HepG2 (cell line): Measurements from ENCODE around the gene KCNMB4. TPM values are rescaled to one million over a fixed set of nuclear protein-coding genes. Genes with fewer than 3 reads are reported as not detected.

ENCODE experiments used
- ATAC-seq: fragments of 200-7000 bp; cut with Tn5 transposase; 3 replicates; pipeline ENCODE4 v1.9.1; 2020; ENCODE audit warnings: mild to moderate bottlenecking, moderate library complexity
- BruUV-seq: library from RNA; stranded (reverse); fragments of 400-500 nt; replicated peaks from 2 replicates; lab custom pipeline; 2021; lab: Mats Ljungman, UMichigan
- CTCF ChIA-PET: fragments of 300-600 bp; formaldehyde crosslinking; extraction: SDS; loops from one replicate; lab custom pipeline; 2021; ENCODE audit warnings: low total read pairs, inconsistent platforms, low intra/inter-chr PET ratio; lab: Yijun Ruan, JAX
- POLR2A ChIA-PET: fragments of 350-600 bp; sonication (Branson Sonifier 250); formaldehyde crosslinking; loops from one replicate; lab custom pipeline; 2020; ENCODE audit warnings: antibody characterized with exemption, inconsistent platforms; lab: Yijun Ruan, JAX
- DNase-seq: peaks from one replicate; pipeline ENCODE4 v3.0.0-alpha.2; 2015; ENCODE audit warnings: low spot score
- FAIRE-seq: peaks from 3 replicates; lab custom pipeline; 2011; peaks lifted over from hg19 to GRCh38; lab: Jason Lieb, UNC
- H2AFZ ChIP-seq: one replicate; pipeline ENCODE4 v1.6.1; 2011; ENCODE audit warnings: low read length, inconsistent platforms
- H3K27ac ChIP-seq: fragments of 300-600 bp; 3 replicates; pipeline ENCODE4 v1.8.0; 2011; ENCODE audit warnings: mixed run types, mild to moderate bottlenecking, mixed read lengths, low read length, inconsistent platforms; ENCODE audit not compliant: insufficient read depth; ENCODE audit errors: extremely low read length
- H3K27me3 ChIP-seq, 2 experiments: fragments of 200-600 bp in 1 of 2; 2 replicates in 1 of 2; 3 replicates in 1 of 2; pipeline versions ENCODE4 v1.6.0 to v1.8.0; 2011; ENCODE audit warnings: low read length in 2 of 2, mild to moderate bottlenecking in 2 of 2, moderate library complexity in 2 of 2, inconsistent platforms in 1 of 2; ENCODE audit not compliant: insufficient read depth in 2 of 2, control insufficient read depth in 1 of 2
- H3K36me3 ChIP-seq, 2 experiments: fragments of 200-600 bp in 1 of 2; replicated peaks in 1 of 2; 2 replicates in 1 of 2; 3 replicates in 1 of 2; pipeline versions ENCODE4 v1.5.1 to v1.8.0; 2011; ENCODE audit warnings: low read length in 2 of 2, inconsistent platforms in 1 of 2; ENCODE audit not compliant: insufficient read depth in 2 of 2, control insufficient read depth in 1 of 2
- H3K4me1 ChIP-seq: 2 replicates; pipeline ENCODE4 v1.5.1; 2012; ENCODE audit warnings: low read length, inconsistent platforms; ENCODE audit not compliant: insufficient read depth
- H3K4me2 ChIP-seq: 2 replicates; pipeline ENCODE4 v1.6.0; 2011; ENCODE audit warnings: low read depth, low read length, inconsistent platforms
- H3K4me3 ChIP-seq, 3 experiments: fragments of 200-600 bp in 1 of 3; sonication (generic), shearing (Covaris generic) in 1 of 3; replicated peaks in 1 of 3; 2 replicates each; pipeline ENCODE4 v1.5.1; 2011 to 2016; ENCODE audit warnings: low read length in 3 of 3, inconsistent platforms in 2 of 3, low read depth in 2 of 3, mild to moderate bottlenecking in 2 of 3, control low read depth in 1 of 3, mixed read lengths in 1 of 3; ENCODE audit not compliant: insufficient read depth in 1 of 3
- H3K79me2 ChIP-seq: one replicate; pipeline ENCODE4 v1.6.1; 2011; ENCODE audit warnings: low read length, inconsistent platforms; ENCODE audit not compliant: insufficient read depth
- H3K9ac ChIP-seq: 2 replicates; pipeline ENCODE4 v1.6.0; 2011; ENCODE audit warnings: mild to moderate bottlenecking, low read depth, low read length, inconsistent platforms; ENCODE audit not compliant: insufficient read depth
- H3K9me3 ChIP-seq: 2 replicates; pipeline ENCODE4 v1.5.1; 2012; ENCODE audit warnings: mild to moderate bottlenecking, low read length
- H4K20me1 ChIP-seq: 2 replicates; pipeline ENCODE4 v1.6.0; 2011; ENCODE audit warnings: inconsistent platforms, mild to moderate bottlenecking, low read length, moderate library complexity; ENCODE audit not compliant: insufficient read depth
- EHMT2 ChIP-seq: fragments of 200-600 bp; sonication (generic); IDR thresholded peaks from 2 replicates; pipeline ENCODE4 v1.7.0; 2017; ENCODE audit warnings: antibody characterized with exemption, low read depth, low read length, borderline replicate concordance
- HNRNPL ChIP-seq: fragments of 200-400 bp; formaldehyde crosslinking; IDR thresholded peaks from 2 replicates; pipeline ENCODE4 v1.6.1; 2017; ENCODE audit warnings: mild to moderate bottlenecking, low read depth, low read length
- MXI1 ChIP-seq: IDR thresholded peaks from 3 replicates; pipeline ENCODE4 v1.6.1; 2012; ENCODE audit warnings: low read depth, low read length, inconsistent platforms, borderline replicate concordance
- SNRNP70 ChIP-seq: fragments of 200-400 bp; formaldehyde crosslinking; IDR thresholded peaks from 2 replicates; pipeline ENCODE4 v1.6.1; 2017; ENCODE audit warnings: mild to moderate bottlenecking, low read depth, low read length, moderate library complexity
- SOX13 ChIP-seq, 3 experiments: fragments of 450-650 bp in 1 of 3; sonication (generic) in 1 of 3; formaldehyde crosslinking in 1 of 3; IDR thresholded peaks in 2 of 3; conservative IDR thresholded peaks in 1 of 3; 2 replicates each; pipeline versions ENCODE4 v1.5.0 to v1.6.1; 2016 to 2020; ENCODE audit warnings: antibody characterized with exemption in 1 of 3, mild to moderate bottlenecking in 1 of 3, missing compliant biosample characterization in 1 of 3, missing genetic modification reagents in 1 of 3, moderate library complexity in 1 of 3
- U2AF2 ChIP-seq: fragments of 200-400 bp; formaldehyde crosslinking; IDR thresholded peaks from 2 replicates; pipeline ENCODE4 v1.6.1; 2017; ENCODE audit warnings: low read depth, mild to moderate bottlenecking, low read length
- ZNF550 ChIP-seq: sonication (generic); formaldehyde crosslinking; IDR thresholded peaks from 2 replicates; pipeline ENCODE4 v1.4.0; 2020; ENCODE audit warnings: mild to moderate bottlenecking, missing genetic modification reagents, borderline replicate concordance
- ZNF766 ChIP-seq: sonication (generic); formaldehyde crosslinking; IDR thresholded peaks from 2 replicates; pipeline ENCODE4 v1.5.0; 2020; ENCODE audit warnings: missing genetic modification reagents, borderline replicate concordance
- ZNF776 ChIP-seq: sonication (generic); formaldehyde crosslinking; IDR thresholded peaks from 2 replicates; pipeline ENCODE4 v1.4.0; 2020; ENCODE audit warnings: mild to moderate bottlenecking, missing genetic modification reagents
- ZSCAN25 ChIP-seq: sonication (generic); formaldehyde crosslinking; IDR thresholded peaks from 2 replicates; pipeline ENCODE4 v1.8.0; 2022; ENCODE audit warnings: mild to moderate bottlenecking, missing genetic modification reagents
- WGBS: methylation state at CpG from one replicate; pipeline ENCODE4 v1.1.6; 2017; ENCODE audit warnings: low lambda C conversion rate; 5-methylcytosine and 5-hydroxymethylcytosine counted together
- in situ Hi-C: cut with HindIII; loops from 2 replicates; pipeline ENCODE4 v1.10.0; 2017; ENCODE audit warnings: low pct_unique_long_range_greater_than_20kb; ENCODE audit not compliant: extremely low pct_ligation_motif_present
- intact Hi-C: fragments of 100-400 bp; cut with micrococcal nuclease; formaldehyde crosslinking; loops from one replicate; pipeline ENCODE4 v1.10.0; 2022; ENCODE audit not compliant: unreplicated experiment
- polyA plus RNA-seq, 8 experiments: library from polyadenylated mRNA; depleted of rRNA in 3 of 8; stranded (reverse) in 7 of 8; unstranded in 1 of 8; fragments of >200 nt; fragmentation: Illumina TruSeq in 4 of 8; extraction: Trizol in 4 of 8; gene quantifications; 2 replicates each; pipeline versions ENCODE4 v1.2.1 to v1.2.3, GENCODE V29; 2011 to 2016; ENCODE audit warnings: low read depth in 4 of 8, missing spikeins in 1 of 8, mixed read lengths in 1 of 8; ENCODE audit not compliant: insufficient read depth in 1 of 8
- total RNA-seq, 5 experiments: library from RNA; depleted of rRNA; stranded (reverse); fragments of >200 nt; fragmentation: Illumina TruSeq; extraction: Trizol; gene quantifications; 2 replicates each; pipeline ENCODE4 v1.2.3, GENCODE V29; 2016; ENCODE audit warnings: low read depth in 1 of 5
- TF ChIP-seq, protein P1 (sequence below): sonication (generic); formaldehyde crosslinking; IDR thresholded peaks from 2 replicates; pipeline ENCODE4 v1.4.0; 2020; ENCODE audit warnings: missing genetic modification reagents
- TF ChIP-seq, protein P2 (sequence below): sonication (generic); formaldehyde crosslinking; IDR thresholded peaks from 2 replicates; pipeline ENCODE4 v1.4.0; 2020; ENCODE audit warnings: missing genetic modification reagents, mild to moderate bottlenecking, borderline replicate concordance
- TF ChIP-seq, protein P3 (sequence below): sonication (generic); formaldehyde crosslinking; IDR thresholded peaks from 2 replicates; pipeline ENCODE4 v1.5.0; 2020; ENCODE audit warnings: missing genetic modification reagents
- TF ChIP-seq, protein P4 (sequence below): sonication (generic); formaldehyde crosslinking; IDR thresholded peaks from 2 replicates; pipeline ENCODE4 v1.9.0; 2021; ENCODE audit warnings: missing genetic modification reagents, mild to moderate bottlenecking, borderline replicate concordance

KCNMB4 gene
- total and polyA plus RNA-seq, 2 of the 13 experiments (the other 11 are each of a cell fraction or from before 2014, with no cell fraction given): 0.67 to 0.84 TPM

DNA sequence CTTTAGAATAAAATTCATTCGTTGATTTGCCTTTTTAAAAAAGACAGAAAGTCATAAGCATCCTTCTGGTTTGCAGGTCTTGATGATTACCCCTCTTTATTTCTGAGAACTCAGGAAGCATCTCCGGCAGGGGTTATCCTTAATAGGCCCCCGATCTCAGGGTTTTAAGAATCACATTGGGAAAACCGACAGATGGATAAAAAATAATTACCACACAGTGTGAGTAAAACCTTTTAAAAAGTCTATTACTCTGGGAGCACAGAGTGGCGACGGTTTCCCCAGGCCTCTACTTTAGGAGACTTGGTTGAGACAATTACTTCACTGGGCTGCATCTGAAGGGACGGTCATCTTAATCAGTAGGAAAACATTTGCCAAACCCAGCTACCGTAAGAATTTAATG is 56.5 kb downstream of the KCNMB4 start:
- no peak overlapping the region for H2AFZ ChIP-seq
- POLR2A ChIA-PET: no interaction called here
- no peaks in the 10 kb centered on the region for H3K79me2 ChIP-seq
- intact Hi-C loops: no loop called here
- 62% methylated on average over 8 of the region's 8 CpGs for WGBS
- FAIRE-seq: no peak
- H3K27ac ChIP-seq: no peak overlapping the region
- no peaks in the 10 kb centered on the region for H3K27me3 ChIP-seq
- no peaks in the 10 kb centered on the region for H3K9me3 ChIP-seq
- no peaks in the 10 kb centered on the region for H4K20me1 ChIP-seq
- CTCF ChIA-PET: no interaction called here
- TF ChIP-seq ZSCAN25 (no peak), HNRNPL (no peak), U2AF2 (no peak), ZNF550 (no peak), EHMT2 (no peak), SNRNP70 (no peak), SOX13 (IDR thresholded peaks at IDR 0.05) (no peak), SOX13 (CRISPR knock-in tag; conservative IDR thresholded peaks at IDR 0.05 in 1 of 2, IDR thresholded peaks at IDR 0.05 in 1 of 2) (no peak), ZNF776 (CRISPR knock-in tag) (no peak), MXI1 (no peak), ZNF766 (no peak)
- TF ChIP-seq, protein P1, sequence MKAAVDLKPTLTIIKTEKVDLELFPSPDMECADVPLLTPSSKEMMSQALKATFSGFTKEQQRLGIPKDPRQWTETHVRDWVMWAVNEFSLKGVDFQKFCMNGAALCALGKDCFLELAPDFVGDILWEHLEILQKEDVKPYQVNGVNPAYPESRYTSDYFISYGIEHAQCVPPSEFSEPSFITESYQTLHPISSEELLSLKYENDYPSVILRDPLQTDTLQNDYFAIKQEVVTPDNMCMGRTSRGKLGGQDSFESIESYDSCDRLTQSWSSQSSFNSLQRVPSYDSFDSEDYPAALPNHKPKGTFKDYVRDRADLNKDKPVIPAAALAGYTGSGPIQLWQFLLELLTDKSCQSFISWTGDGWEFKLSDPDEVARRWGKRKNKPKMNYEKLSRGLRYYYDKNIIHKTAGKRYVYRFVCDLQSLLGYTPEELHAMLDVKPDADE (CRISPR knock-in tag): no peak
- TF ChIP-seq, protein P2, sequence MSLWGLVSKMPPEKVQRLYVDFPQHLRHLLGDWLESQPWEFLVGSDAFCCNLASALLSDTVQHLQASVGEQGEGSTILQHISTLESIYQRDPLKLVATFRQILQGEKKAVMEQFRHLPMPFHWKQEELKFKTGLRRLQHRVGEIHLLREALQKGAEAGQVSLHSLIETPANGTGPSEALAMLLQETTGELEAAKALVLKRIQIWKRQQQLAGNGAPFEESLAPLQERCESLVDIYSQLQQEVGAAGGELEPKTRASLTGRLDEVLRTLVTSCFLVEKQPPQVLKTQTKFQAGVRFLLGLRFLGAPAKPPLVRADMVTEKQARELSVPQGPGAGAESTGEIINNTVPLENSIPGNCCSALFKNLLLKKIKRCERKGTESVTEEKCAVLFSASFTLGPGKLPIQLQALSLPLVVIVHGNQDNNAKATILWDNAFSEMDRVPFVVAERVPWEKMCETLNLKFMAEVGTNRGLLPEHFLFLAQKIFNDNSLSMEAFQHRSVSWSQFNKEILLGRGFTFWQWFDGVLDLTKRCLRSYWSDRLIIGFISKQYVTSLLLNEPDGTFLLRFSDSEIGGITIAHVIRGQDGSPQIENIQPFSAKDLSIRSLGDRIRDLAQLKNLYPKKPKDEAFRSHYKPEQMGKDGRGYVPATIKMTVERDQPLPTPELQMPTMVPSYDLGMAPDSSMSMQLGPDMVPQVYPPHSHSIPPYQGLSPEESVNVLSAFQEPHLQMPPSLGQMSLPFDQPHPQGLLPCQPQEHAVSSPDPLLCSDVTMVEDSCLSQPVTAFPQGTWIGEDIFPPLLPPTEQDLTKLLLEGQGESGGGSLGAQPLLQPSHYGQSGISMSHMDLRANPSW: no peak
- TF ChIP-seq, protein P3, sequence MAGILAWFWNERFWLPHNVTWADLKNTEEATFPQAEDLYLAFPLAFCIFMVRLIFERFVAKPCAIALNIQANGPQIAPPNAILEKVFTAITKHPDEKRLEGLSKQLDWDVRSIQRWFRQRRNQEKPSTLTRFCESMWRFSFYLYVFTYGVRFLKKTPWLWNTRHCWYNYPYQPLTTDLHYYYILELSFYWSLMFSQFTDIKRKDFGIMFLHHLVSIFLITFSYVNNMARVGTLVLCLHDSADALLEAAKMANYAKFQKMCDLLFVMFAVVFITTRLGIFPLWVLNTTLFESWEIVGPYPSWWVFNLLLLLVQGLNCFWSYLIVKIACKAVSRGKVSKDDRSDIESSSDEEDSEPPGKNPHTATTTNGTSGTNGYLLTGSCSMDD (CRISPR knock-in tag): no peak
- TF ChIP-seq, protein P4, sequence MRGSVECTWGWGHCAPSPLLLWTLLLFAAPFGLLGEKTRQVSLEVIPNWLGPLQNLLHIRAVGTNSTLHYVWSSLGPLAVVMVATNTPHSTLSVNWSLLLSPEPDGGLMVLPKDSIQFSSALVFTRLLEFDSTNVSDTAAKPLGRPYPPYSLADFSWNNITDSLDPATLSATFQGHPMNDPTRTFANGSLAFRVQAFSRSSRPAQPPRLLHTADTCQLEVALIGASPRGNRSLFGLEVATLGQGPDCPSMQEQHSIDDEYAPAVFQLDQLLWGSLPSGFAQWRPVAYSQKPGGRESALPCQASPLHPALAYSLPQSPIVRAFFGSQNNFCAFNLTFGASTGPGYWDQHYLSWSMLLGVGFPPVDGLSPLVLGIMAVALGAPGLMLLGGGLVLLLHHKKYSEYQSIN: no peak
- TF ChIP-seq, all 625 proteins: peak for 0
- in situ Hi-C loops: no loop called here
- Histone ChIP-seq H3K4me1 (no peaks in the 10 kb centered on the region), H3K4me2 (no peak overlapping the region), H3K9ac (no peak overlapping the region), H3K4me3 (no peak overlapping the region), H3K36me3 (no peaks in the 10 kb centered on the region)
- BruUV-seq: no TSS peak
- no peak for DNase-seq
- no peak for ATAC-seq
